Prostate gland (tissue), 2 donors: Measurements from ENCODE around the gene DGKI. TPM values are rescaled to one million over a fixed set of nuclear protein-coding genes. Genes with fewer than 3 reads are reported as not detected.

ENCODE experiments used
- DNase-seq: peaks from one replicate; pipeline ENCODE4 v3.0.0-alpha.2; 2019; ENCODE audit warnings: low spot score
- H3K27ac ChIP-seq, 2 donors: fragments of 200-600 bp; sonication (generic); 2 replicates each; pipeline ENCODE4 v1.5.1; 2017 to 2019
- H3K27me3 ChIP-seq: fragments of 200-600 bp; sonication (generic); replicated peaks from 2 replicates; pipeline ENCODE4 v1.5.1; 2019; ENCODE audit not compliant: insufficient read depth
- H3K36me3 ChIP-seq, 2 donors: fragments of 200-600 bp; sonication (generic); 1 replicate in 1 of 2; 2 replicates in 1 of 2; pipeline versions ENCODE4 v1.5.1 to v1.8.1; 2017 to 2019
- H3K4me1 ChIP-seq: fragments of 200-600 bp; sonication (generic); replicated peaks from 2 replicates; pipeline ENCODE4 v1.5.1; 2019
- H3K4me3 ChIP-seq, 2 donors: fragments of 200-600 bp; sonication (generic); 2 replicates each; pipeline ENCODE4 v1.5.1; 2017 to 2019
- H3K9me3 ChIP-seq: fragments of 200-600 bp; sonication (generic); 2 replicates; pipeline ENCODE4 v1.5.1; 2017
- CTCF ChIP-seq, 4 experiments: fragments of 200-600 bp in 2 of 4; fragments of 450-650 bp in 2 of 4; sonication (generic) in 2 of 4; IDR thresholded peaks; 1 replicate in 3 of 4; 2 replicates in 1 of 4; pipeline ENCODE4 v1.5.1; 2016 to 2019; ENCODE audit warnings: antibody characterized with exemption in 4 of 4, mild to moderate bottlenecking in 2 of 4, moderate library complexity in 2 of 4
- POLR2A ChIP-seq: fragments of 450-650 bp; IDR thresholded peaks from one replicate; pipeline ENCODE4 v1.6.1; 2016; ENCODE audit warnings: antibody characterized with exemption, mild to moderate bottlenecking
- POLR2AphosphoS5 ChIP-seq: sonication (generic); formaldehyde crosslinking; IDR thresholded peaks from one replicate; pipeline ENCODE4 v1.6.1; 2017; ENCODE audit warnings: antibody characterized with exemption
- WGBS: methylation state at CpG from one replicate; pipeline ENCODE4 v1.1.5; 2018; 5-methylcytosine and 5-hydroxymethylcytosine counted together
- intact Hi-C: fragments of 100-400 bp; cut with DNase I; formaldehyde crosslinking; loops from one replicate; pipeline ENCODE4 v1.14.2; 2022
- total RNA-seq, 2 donors: library from RNA; depleted of rRNA; stranded (reverse); fragments of >200 nt; gene quantifications; one replicate each; pipeline ENCODE4 v1.1.0, GENCODE V29; 2016

The DGKI gene
- total RNA-seq, 2 donors from 2014 or later, result 0.32 to 1.5 TPM

- intact Hi-C loops, result no loop called here
- no peak for TF ChIP-seq POLR2AphosphoS5
- TF ChIP-seq POLR2A, result no peak
- no peak for TF ChIP-seq CTCF (IDR thresholded peaks at IDR 0.05)
- Histone ChIP-seq H3K27me3 (no peaks in the 10 kb centered on the region), H3K4me1 (no peaks in the 10 kb centered on the region), H3K27ac (no peak overlapping the region), H3K4me3 (no peak overlapping the region), H3K9me3 (no peaks in the 10 kb centered on the region), H3K36me3 (no peaks in the 10 kb centered on the region)
- no peak for DNase-seq
- 65% methylated on average over 1 of the region's 1 CpG for WGBS
Measured at GRCh38 chr7:137801003-137801402, 45.8 kb downstream of the DGKI start.

GRCh38 chr7:137798073-137798763, 48.6 kb downstream of the DGKI start:
- H3K36me3 ChIP-seq, result no peaks in the 10 kb centered on the region
- no peak overlapping the region for H3K4me3 ChIP-seq
- TF ChIP-seq POLR2A, result no peak
- TF ChIP-seq POLR2AphosphoS5, result no peak
- no peak for TF ChIP-seq CTCF (IDR thresholded peaks at IDR 0.05)
- intact Hi-C loops, result no loop called here
- H3K4me1 ChIP-seq, result no peaks in the 10 kb centered on the region
- WGBS, result 87% methylated on average over 4 of the region's 4 CpGs
- no peak overlapping the region for H3K27ac ChIP-seq
- H3K27me3 ChIP-seq, result no peaks in the 10 kb centered on the region
- no peak for DNase-seq
- H3K9me3 ChIP-seq, result no peaks in the 10 kb centered on the region

GRCh38 chr7:137795211-137795610, 51.6 kb downstream of the DGKI start:
- no peak for DNase-seq
- Histone ChIP-seq H3K36me3 (no peaks in the 10 kb centered on the region), H3K9me3 (no peaks in the 10 kb centered on the region), H3K27me3 (no peaks in the 10 kb centered on the region), H3K4me3 (no peak overlapping the region), H3K4me1 (no peaks in the 10 kb centered on the region), H3K27ac (no peak overlapping the region)
- intact Hi-C loops, result no loop called here
- TF ChIP-seq POLR2AphosphoS5 (no peak), POLR2A (no peak), CTCF (IDR thresholded peaks at IDR 0.05) (no peak)
- WGBS, result 100% methylated on average over 4 of the region's 4 CpGs

- H3K9me3 ChIP-seq, result no peaks in the 10 kb centered on the region
- DNase-seq, result no peak
- no peak overlapping the region for H3K27ac ChIP-seq
- TF ChIP-seq CTCF (IDR thresholded peaks at IDR 0.05) (no peak), POLR2A (no peak), POLR2AphosphoS5 (no peak)
- H3K27me3 ChIP-seq, result no peaks in the 10 kb centered on the region
- H3K36me3 ChIP-seq, result no peaks in the 10 kb centered on the region
- intact Hi-C loops, result no loop called here
- H3K4me1 ChIP-seq, result no peaks in the 10 kb centered on the region
- H3K4me3 ChIP-seq, result no peak overlapping the region
- WGBS, result 70% methylated on average over 2 of the region's 2 CpGs
Measured at GRCh38 chr7:137791930-137792329, 54.8 kb downstream of the DGKI start.

- H3K4me1 ChIP-seq, result no peaks in the 10 kb centered on the region
- no peak for DNase-seq
- H3K4me3 ChIP-seq, result no peak overlapping the region
Measured at GRCh38 chr7:137790828-137791227, 55.9 kb downstream of the DGKI start.

More at GRCh38 chr7:137790828-137791227, 55.9 kb downstream of the DGKI start:
- TF ChIP-seq POLR2AphosphoS5 (no peak), CTCF (IDR thresholded peaks at IDR 0.05) (no peak), POLR2A (no peak)
- intact Hi-C loops, result no loop called here
- Histone ChIP-seq H3K27ac (no peak overlapping the region), H3K9me3 (no peaks in the 10 kb centered on the region), H3K27me3 (no peaks in the 10 kb centered on the region), H3K36me3 (no peaks in the 10 kb centered on the region)
